ENCODE results near the gene ESRRA.
A peak's percentile ranks its signal among the peaks of the same experiment; 100 is the strongest.

Gene ESRRA

DNA sequence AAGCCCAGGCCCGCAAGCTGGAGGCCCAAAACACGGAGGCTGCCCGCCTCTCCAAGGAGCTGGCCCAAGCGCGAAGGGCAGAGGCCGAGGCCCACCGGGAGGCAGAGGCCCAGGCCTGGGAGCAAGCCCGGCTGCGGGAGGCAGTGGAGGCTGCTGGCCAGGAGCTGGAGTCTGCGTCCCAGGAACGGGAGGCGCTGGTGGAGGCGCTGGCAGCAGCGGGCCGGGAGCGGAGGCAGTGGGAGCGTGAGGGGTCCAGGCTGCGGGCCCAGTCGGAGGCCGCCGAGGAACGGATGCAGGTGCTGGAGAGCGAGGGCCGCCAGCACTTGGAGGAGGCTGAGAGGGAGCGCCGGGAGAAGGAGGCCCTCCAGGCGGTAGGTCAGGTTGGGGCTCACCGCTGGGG, 39.5 kb downstream of the ESRRA start:
- Mint-ChIP-seq H3K27me3 (no peaks in the 10 kb centered on the region), H3K9me3 (no peaks in the 10 kb centered on the region), H3K36me3 (ENCODE audit: low read depth) (peaks cover 80% of the 10 kb centered on the region), H3K4me3 (no peak overlapping the region), H3K27ac (no peak overlapping the region), H3K4me1 (ENCODE audit: low read depth) (peaks cover 69% of the 10 kb centered on the region)
- intact Hi-C loops (cut with micrococcal nuclease): loop anchor here (5.0 kb wide), 1 partner anchor 37 kb away; the partner anchor contains the start of gene ESRRA

DNA sequence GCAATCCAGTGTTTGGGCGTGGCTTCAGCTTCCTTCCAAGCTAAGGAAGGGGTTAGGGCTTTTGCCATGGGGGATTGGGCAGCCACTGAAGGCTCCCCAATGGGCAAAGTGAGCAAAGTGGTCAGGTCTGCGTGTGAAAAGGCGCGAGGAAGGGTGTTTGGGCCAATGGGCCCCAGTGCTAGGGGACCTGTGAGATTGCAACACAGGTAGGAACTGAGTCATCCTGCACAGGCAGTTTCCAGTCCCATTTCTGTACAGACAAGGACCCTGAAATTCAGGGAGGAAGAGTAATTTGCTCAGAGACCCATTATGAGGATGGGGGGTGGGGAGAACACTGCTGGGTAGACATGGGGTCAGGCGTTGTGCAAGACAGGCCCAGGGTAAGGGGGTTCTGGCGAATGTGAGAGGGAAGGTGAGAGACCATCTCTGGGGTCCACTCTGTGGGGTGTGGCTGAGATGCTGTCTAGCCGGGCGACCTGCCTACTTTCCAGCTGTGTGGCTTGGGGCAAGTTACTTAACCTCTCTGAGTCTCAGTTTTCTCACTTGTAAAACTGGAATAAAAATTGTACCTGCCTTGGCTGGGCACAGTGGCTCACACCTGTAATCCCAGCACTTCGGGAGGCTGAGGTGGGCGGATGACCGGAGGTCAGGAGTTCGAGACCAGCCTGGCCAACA, 42.0 kb downstream of the ESRRA start:
- Mint-ChIP-seq H3K36me3 (ENCODE audit: low read depth) (peaks cover 94% of the 10 kb centered on the region), H3K27me3 (no peaks in the 10 kb centered on the region), H3K4me3 (no peak overlapping the region), H3K9me3 (no peaks in the 10 kb centered on the region), H3K27ac (no peak overlapping the region), H3K4me1 (ENCODE audit: low read depth) (peaks cover 44% of the 10 kb centered on the region)
- intact Hi-C loops (cut with micrococcal nuclease): no loop called here

DNA sequence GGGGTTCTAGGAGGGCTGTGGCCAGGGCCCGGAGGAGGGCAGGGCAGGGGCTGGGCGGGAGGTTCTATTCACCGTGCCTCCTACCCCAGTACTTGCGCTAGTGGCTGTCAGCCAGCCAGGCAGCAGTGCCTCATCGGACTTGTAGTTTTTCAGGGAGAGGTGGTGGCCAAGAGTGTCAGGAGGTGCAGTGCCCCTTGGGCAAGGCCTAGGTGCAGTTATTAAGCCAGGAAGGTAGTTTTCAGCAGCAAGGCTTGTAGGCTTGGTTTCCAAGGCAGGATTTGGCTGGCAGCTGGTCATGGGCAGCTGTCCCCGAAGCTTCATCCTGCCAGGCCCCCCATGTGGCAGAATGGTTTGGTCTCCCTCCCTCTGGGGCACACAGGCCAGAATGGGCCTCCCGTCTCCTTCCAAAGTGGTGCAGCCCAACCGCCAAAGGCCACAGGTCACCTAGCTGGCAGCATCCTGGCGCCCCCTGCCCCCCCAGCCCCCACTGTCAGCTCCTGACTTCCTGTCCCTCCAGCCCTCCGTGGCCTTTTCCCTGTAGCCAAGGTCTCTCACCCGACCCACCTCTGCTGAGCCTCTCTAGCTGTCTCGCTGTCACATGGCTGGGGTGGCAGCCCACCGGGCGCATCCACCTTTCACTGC, 43.2 kb downstream of the ESRRA start:
- peaks cover 32% of the 10 kb centered on the region for H3K4me1 Mint-ChIP-seq (ENCODE audit: low read depth)
- H3K27ac Mint-ChIP-seq: no peak overlapping the region
- intact Hi-C loops (cut with micrococcal nuclease): no loop called here
- H3K9me3 Mint-ChIP-seq: no peaks in the 10 kb centered on the region
- peaks cover 94% of the 10 kb centered on the region for H3K36me3 Mint-ChIP-seq (ENCODE audit: low read depth)
- H3K4me3 Mint-ChIP-seq: no peak overlapping the region
- no peaks in the 10 kb centered on the region for H3K27me3 Mint-ChIP-seq

DNA sequence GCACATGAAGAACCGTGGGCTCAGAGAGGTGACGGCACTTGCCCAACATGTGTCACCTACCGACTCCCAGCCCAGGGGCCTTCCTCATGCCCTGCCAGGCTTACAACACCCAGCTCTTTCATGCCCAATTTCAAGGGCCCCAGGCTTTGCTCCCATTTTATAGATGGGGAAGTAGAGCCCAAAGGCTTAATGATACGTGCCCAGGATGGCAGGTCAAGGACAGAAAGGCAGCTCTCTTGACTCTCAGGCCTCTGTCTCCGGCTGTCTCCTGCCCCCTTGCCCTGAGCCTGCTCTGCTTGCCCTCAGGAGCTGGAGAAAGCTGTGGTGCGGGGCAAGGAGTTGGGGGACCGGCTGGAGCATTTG, 43.7 kb downstream of the ESRRA start:
- H3K9me3 Mint-ChIP-seq: no peaks in the 10 kb centered on the region
- H3K36me3 Mint-ChIP-seq (ENCODE audit: low read depth): peaks cover 94% of the 10 kb centered on the region
- H3K4me3 Mint-ChIP-seq: no peak overlapping the region
- H3K27me3 Mint-ChIP-seq: no peaks in the 10 kb centered on the region
- peaks cover 32% of the 10 kb centered on the region for H3K4me1 Mint-ChIP-seq (ENCODE audit: low read depth)
- no peak overlapping the region for H3K27ac Mint-ChIP-seq
- intact Hi-C loops (cut with micrococcal nuclease): no loop called here

DNA sequence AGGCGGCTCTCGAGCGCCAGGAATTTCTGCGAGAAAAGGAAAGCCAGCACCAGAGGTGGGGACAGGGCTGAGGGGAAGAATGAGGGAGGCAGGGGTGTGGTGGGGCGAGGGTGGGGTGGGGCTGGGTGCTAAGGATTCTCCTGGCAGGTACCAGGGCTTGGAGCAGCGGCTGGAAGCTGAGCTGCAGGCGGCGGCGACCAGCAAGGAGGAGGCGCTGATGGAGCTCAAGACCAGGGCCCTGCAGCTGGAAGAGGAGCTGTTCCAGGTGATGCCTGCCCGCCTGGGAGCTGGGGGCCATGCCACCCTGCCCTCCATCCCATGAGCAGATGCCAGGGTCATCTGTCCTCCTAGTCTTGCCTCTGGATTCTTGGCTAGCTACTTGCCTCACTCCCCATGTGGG, 44.1 kb downstream of the ESRRA start:
- H3K4me3 Mint-ChIP-seq: no peak overlapping the region
- no peak overlapping the region for H3K27ac Mint-ChIP-seq
- intact Hi-C loops (cut with micrococcal nuclease): no loop called here
- H3K4me1 Mint-ChIP-seq (ENCODE audit: low read depth): peaks cover 29% of the 10 kb centered on the region
- H3K9me3 Mint-ChIP-seq: no peaks in the 10 kb centered on the region
- peaks cover 94% of the 10 kb centered on the region for H3K36me3 Mint-ChIP-seq (ENCODE audit: low read depth)
- no peaks in the 10 kb centered on the region for H3K27me3 Mint-ChIP-seq

DNA sequence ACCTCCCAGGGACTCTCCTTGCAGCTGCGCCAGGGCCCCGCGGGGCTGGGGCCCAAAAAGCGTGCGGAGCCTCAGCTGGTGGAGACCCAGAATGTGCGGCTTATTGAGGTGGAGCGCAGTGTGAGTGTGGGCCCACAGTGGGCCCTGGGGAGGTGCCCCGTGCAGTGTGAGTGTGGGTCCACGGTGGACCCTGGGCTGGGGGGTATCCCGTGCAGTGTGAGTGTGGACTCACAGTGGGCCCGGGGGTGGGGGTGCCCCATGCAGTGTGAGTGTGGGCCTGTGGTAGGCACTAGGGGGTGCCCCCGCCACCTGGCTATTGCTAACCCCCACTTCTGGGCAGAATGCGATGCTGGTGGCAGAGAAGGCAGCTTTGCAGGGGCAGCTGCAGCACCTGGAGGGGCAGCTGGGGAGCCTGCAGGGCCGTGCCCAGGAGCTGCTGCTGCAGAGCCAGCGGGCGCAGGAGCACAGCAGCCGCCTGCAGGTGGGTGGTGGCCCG, 45.9 kb downstream of the ESRRA start:
- Mint-ChIP-seq H3K4me1 (ENCODE audit: low read depth) (peaks cover 22% of the 10 kb centered on the region), H3K27me3 (no peaks in the 10 kb centered on the region), H3K9me3 (no peaks in the 10 kb centered on the region), H3K4me3 (no peak overlapping the region), H3K27ac (no peak overlapping the region), H3K36me3 (ENCODE audit: low read depth) (peaks cover 76% of the 10 kb centered on the region)
- intact Hi-C loops (cut with micrococcal nuclease): loop anchor here (10.0 kb wide), 1 partner anchor 304 kb away; no protein-coding TSS in a partner anchor

DNA sequence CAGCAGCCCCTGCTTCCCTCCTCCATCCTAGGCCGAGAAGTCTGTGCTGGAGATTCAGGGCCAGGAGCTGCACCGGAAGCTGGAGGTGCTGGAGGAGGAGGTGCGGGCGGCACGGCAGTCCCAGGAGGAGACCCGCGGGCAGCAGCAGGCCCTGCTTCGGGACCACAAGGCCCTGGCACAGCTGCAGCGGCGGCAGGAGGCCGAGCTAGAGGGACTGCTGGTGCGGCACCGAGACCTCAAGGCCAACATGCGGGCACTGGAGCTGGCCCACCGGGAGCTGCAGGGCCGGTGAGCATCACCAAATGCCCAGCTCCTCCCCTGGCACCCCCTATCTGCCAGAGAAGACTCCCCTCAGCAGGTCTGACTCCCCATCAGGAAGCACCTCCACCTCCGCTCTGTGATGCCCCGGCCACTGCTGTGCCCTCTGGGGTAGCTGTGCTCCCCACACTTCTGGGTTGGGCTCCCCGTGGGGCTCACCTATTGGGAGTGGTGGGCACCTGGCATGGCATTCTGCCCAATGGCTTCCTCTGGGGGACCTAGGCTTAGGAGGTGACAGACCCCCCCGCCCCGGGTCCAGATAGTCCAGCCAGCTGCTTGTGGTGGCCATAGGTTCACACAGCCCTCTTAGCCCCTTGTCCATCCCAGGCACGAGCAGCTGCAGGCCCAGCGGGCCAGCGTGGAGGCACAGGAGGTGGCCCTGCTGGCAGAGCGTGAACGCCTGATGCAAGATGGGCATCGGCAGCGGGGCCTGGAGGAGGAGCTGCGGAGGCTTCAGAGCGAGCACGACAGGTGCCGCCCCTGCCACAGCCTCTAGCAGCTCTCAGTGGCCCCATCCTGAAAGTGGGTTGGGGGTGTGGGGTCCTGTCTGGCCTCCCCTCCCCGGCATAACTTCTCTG, 47.0 kb downstream of the ESRRA start:
- Mint-ChIP-seq H3K4me3 (no peak overlapping the region), H3K9me3 (no peaks in the 10 kb centered on the region), H3K36me3 (ENCODE audit: low read depth) (peaks cover 76% of the 10 kb centered on the region), H3K27me3 (no peaks in the 10 kb centered on the region), H3K4me1 (ENCODE audit: low read depth) (peaks cover 19% of the 10 kb centered on the region), H3K27ac (no peak overlapping the region)
- intact Hi-C loops (cut with micrococcal nuclease): loop anchor here (10.0 kb wide), 1 partner anchor 302 kb away; no protein-coding TSS in a partner anchor

DNA sequence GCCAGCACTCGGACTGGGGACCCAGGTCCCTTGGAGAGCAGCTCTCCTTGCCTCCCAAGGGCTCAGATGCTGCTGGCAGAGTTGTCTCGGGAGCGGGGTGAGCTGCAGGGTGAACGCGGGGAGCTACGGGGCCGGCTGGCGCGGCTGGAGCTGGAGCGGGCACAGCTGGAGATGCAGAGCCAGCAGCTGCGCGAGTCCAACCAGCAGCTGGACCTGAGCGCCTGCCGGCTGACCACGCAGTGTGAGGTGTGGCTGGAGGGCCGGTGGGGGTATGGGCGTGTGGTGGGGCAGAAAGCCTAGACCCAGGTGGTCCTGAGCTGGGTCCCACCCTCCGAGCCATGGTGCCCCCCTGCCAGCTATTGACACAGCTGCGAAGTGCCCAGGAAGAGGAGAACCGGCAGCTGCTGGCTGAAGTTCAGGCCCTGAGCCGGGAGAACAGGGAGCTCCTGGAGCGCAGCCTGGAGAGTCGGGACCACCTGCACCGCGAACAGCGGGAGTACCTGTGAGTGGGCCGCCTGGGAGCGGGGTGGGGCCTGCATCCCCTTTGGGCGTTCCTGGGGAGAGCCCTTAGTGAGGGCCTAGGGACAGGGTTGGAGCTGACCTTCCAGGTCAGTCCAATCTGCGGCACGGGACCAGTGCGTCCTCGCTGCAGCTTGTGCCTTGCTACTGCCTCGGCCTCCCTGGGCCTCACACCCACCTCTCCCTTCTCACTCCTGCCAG, 47.8 kb downstream of the ESRRA start:
- Mint-ChIP-seq H3K27me3 (no peaks in the 10 kb centered on the region), H3K4me1 (ENCODE audit: low read depth) (peaks cover 24% of the 10 kb centered on the region), H3K27ac (no peak overlapping the region), H3K9me3 (no peaks in the 10 kb centered on the region), H3K4me3 (no peak overlapping the region), H3K36me3 (ENCODE audit: low read depth) (peaks cover 75% of the 10 kb centered on the region)
- intact Hi-C loops (cut with micrococcal nuclease): loop anchor here (10.0 kb wide), 1 partner anchor 302 kb away; no protein-coding TSS in a partner anchor

DNA sequence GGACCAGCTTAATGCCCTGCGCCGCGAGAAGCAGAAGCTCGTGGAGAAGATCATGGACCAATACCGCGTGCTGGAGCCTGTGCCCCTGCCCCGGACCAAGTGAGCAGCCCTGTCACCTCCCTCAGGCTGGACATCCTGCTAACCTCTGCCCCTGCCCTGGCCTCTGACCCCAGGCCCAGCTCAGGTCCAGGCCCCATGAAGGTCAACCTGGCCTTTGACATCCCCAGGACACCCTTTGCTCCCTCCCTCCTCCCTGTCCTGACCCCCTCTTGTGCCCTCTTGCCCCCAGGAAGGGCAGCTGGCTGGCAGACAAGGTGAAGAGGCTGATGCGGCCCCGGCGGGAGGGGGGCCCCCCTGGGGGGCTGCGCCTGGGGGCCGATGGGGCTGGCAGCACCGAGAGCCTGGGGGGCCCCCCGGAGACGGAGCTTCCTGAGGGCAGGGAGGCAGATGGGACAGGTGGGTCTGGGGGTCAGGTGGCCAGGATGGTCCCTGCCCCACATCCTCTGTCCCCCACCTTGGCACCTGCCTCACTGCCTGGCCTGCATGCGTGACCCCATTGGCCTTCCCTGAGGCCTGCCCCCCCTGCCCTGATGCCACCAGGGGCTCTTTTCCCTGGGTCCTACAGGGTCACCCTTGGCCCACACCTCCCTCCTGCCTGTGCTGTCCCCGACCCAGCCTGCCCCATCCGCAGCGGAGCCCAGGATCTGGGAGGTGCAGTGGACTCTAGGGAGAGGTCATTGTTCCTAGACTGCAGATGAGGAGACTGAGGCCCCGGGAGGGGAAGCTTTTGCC, 48.6 kb downstream of the ESRRA start:
- H3K9me3 Mint-ChIP-seq: no peaks in the 10 kb centered on the region
- H3K4me1 Mint-ChIP-seq (ENCODE audit: low read depth): peaks cover 30% of the 10 kb centered on the region
- H3K27me3 Mint-ChIP-seq: no peaks in the 10 kb centered on the region
- intact Hi-C loops (cut with micrococcal nuclease): loop anchor here (10.0 kb wide), 1 partner anchor 301 kb away; no protein-coding TSS in a partner anchor
- H3K27ac Mint-ChIP-seq: no peak overlapping the region
- H3K4me3 Mint-ChIP-seq: no peak overlapping the region
- H3K36me3 Mint-ChIP-seq (ENCODE audit: low read depth): peaks cover 71% of the 10 kb centered on the region

DNA sequence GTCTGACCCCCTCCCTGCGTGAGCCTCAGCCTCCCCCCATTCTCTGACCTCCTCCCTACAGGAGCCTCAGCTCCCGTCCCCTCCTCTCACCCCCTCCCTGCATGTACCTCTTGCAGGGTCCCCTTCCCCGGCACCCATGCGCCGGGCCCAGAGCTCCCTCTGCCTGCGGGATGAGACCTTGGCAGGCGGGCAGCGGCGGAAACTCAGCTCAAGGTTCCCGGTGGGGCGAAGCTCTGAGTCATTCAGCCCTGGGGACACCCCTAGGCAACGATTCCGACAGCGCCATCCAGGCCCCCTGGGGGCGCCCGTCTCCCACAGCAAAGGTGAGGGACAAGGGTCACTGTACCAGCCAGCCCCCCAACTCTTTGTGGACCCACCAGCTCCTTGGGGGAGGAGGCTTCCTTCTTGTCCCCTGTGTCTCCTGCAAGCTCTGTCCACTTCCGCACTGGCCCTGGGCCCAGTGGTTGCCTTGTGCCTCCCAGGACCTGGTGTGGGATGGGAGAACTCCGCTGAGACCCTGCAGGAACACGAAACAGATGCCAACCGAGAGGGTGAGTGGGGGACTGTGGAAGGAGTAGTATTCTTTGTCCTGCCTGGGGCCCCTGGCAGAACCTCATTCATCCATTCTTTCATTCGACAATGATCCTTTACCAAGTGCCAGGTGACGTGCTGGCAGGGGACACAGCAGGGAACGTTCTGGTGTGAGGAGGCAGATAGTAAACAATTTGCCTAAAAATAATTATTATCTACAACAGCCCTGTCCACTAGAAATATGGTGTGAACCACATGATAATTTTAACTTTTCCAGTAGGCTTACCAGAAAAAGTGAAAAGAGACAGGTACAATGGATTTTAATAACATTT, 50.0 kb downstream of the ESRRA start:
- Mint-ChIP-seq H3K4me3 (peak overlapping the region; percentile 57), H3K4me1 (ENCODE audit: low read depth) (peaks cover 42% of the 10 kb centered on the region), H3K9me3 (no peaks in the 10 kb centered on the region), H3K36me3 (ENCODE audit: low read depth) (peaks cover 71% of the 10 kb centered on the region), H3K27me3 (no peaks in the 10 kb centered on the region), H3K27ac (peak overlapping the region; percentile 76)
- intact Hi-C loops (cut with micrococcal nuclease): loop anchor here (10.0 kb wide), 1 partner anchor 299 kb away; no protein-coding TSS in a partner anchor

DNA sequence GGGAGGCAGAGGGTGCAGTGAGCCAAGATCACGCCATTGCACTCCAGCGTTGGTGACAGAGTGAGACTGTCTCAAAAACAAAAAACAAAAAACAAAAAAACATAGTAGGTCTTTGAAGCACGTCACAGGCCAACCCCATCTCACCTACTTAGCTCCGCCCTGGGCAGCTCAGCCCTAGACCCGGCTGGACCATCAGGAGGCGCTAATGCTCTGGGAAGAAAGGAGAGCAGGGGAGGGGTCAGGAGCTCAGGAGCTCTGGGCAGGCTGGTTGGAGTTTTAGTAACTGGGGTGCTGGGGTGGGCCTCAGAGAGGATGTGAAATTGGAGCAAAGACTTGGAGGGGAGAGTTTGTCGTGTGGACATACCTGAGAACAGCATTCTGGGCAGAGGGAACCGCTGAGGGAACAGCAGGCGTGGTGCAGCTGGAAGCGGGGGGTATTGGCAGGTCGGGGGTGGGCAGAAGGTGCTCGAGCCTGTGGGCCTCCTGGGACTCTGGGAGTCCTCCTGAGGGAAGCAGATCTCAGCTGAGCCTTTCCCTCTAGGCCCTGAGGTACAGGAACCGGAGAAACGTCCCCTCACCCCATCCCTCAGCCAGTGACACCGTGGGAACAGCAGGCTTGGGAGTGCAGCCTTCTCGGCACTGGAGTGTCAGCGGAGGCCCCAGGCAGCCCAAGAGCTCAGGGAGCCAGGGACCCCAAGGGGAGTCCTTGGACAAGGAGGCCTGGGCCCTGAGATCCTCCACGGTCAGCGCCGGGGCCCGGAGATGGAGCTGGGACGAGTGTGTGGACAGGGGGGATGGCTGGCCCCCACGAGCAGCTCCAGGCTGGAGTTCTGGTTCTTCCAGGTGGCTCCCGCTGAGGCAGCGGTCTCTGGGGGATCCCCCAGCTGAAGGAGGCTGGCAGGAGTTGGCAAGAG, 51.4 kb downstream of the ESRRA start:
- H3K27me3 Mint-ChIP-seq: no peaks in the 10 kb centered on the region
- peak overlapping the region; percentile 80 for H3K27ac Mint-ChIP-seq
- intact Hi-C loops (cut with micrococcal nuclease): loop anchor here (10.0 kb wide), 1 partner anchor 298 kb away; no protein-coding TSS in a partner anchor
- no peaks in the 10 kb centered on the region for H3K9me3 Mint-ChIP-seq
- peaks cover 54% of the 10 kb centered on the region for H3K4me1 Mint-ChIP-seq (ENCODE audit: low read depth)
- H3K36me3 Mint-ChIP-seq (ENCODE audit: low read depth): peaks cover 71% of the 10 kb centered on the region
- no peak overlapping the region for H3K4me3 Mint-ChIP-seq
